Testis (tissue), 3 donors: Measurements from ENCODE around the gene CA10. TPM values are rescaled to one million over a fixed set of nuclear protein-coding genes. Genes with fewer than 3 reads are reported as not detected.

ENCODE experiments used
- DNase-seq: peaks from one replicate; pipeline ENCODE4 v3.0.0-alpha.2; 2019
- H3K27ac ChIP-seq, 2 donors: fragments of 200-600 bp; sonication (generic); one replicate each; pipeline ENCODE4 v1.5.1; 2019
- H3K27me3 ChIP-seq: fragments of 200-600 bp; sonication (generic); one replicate; pipeline ENCODE4 v1.5.1; 2019
- H3K36me3 ChIP-seq: fragments of 200-600 bp; sonication (generic); one replicate; pipeline ENCODE4 v1.5.1; 2017; ENCODE audit warnings: low read depth; ENCODE audit errors: missing control alignments
- H3K4me1 ChIP-seq: fragments of 200-600 bp; sonication (generic); one replicate; pipeline ENCODE4 v1.5.1; 2019
- H3K4me3 ChIP-seq, 2 donors: fragments of 200-600 bp; sonication (generic); one replicate each; pipeline ENCODE4 v1.5.1; 2017 to 2019
- H3K9me3 ChIP-seq: fragments of 200-600 bp; sonication (generic); one replicate; pipeline ENCODE4 v1.5.1; 2017
- POLR2A ChIP-seq: fragments of 450-650 bp; IDR thresholded peaks from one replicate; pipeline ENCODE4 v1.6.1; 2017; ENCODE audit warnings: antibody characterized with exemption, mild to moderate bottlenecking, moderate library complexity
- WGBS, 2 donors: methylation state at CpG; one replicate each; pipeline ENCODE4 v1.1.5; 2018; 5-methylcytosine and 5-hydroxymethylcytosine counted together
- intact Hi-C: fragments of 100-400 bp; cut with DNase I; formaldehyde crosslinking; loops from one replicate; pipeline ENCODE4 v1.15.1; 2023; ENCODE audit warnings: low total_unique reads
- polyA plus RNA-seq: library from polyadenylated mRNA; stranded (reverse); fragments of 350-450 nt; fragmentation: Illumina TruSeq; extraction: RNeasy Lipid Tissue Mini Kit (QIAGEN cat#74804); gene quantifications from one replicate; pipeline ENCODE4 v1.2.3, GENCODE V29; 2014; ENCODE audit warnings: low read depth, low replicate concordance; ENCODE audit not compliant: insufficient read depth
- total RNA-seq, 2 donors: library from RNA; depleted of rRNA; stranded (reverse); fragments of >200 nt; gene quantifications; one replicate each; pipeline ENCODE4 v1.2.3, GENCODE V29; 2016
- TF ChIP-seq, protein P1 (sequence below), 3 experiments: fragments of 450-650 bp in 2 of 3; fragments of 200-600 bp in 1 of 3; sonication (generic) in 1 of 3; IDR thresholded peaks; one replicate each; pipeline ENCODE4 v1.5.1; 2016 to 2019; ENCODE audit warnings: antibody characterized with exemption in 3 of 3, mild to moderate bottlenecking in 2 of 3, moderate library complexity in 1 of 3

The CA10 gene
- total and polyA plus RNA-seq, 3 donors from 2014 or later: 5.0 to 30.7 (median 5.3) TPM

DNA sequence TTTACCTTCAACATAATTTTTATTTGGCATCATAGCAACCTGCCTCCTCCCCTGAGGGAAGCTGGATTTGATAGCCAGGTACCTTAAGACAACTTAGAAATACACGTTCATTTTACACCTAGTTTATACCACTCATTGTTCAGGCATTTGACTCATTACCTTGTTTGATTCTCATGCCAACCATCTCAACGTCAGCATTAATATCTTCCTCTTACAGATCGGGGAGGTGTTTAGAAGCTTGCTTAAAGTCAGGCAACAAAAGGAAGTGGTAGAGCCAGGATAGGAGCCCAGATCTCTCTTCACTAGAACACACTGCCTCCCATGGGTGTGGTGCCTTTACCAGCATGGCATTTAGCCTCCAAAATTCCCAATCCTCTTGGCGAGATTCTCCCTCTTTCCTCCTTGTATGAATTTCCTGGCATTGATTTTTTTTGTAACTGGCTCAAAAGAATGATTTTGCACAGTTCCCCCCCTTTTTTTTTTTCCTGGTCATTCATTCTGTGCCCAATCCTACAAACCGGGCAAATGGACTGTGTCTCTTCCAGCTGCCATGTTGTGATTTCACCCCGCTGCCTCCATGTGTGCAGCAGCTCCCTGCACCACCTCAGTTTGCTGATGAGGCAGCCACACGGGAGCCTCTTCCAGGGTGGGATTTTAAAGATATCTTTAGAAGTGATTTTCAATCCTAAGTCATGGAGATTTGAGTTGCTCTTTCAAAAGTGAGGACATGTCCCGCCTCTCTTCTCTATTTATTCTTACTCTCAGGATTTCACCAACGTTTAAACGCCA is 514.6 kb downstream of the CA10 start:
- intact Hi-C loops: no loop called here
- H3K27me3 ChIP-seq: no peaks in the 10 kb centered on the region
- DNase-seq: no peak
- H3K9me3 ChIP-seq: no peaks in the 10 kb centered on the region
- 80 to 85% methylated on average over 10 of the region's 10 CpGs for WGBS, 2 donors
- no peak overlapping the region for H3K4me3 ChIP-seq
- H3K36me3 ChIP-seq: no peaks in the 10 kb centered on the region
- H3K4me1 ChIP-seq: no peaks in the 10 kb centered on the region
- TF ChIP-seq POLR2A: no peak
- TF ChIP-seq, protein P1, sequence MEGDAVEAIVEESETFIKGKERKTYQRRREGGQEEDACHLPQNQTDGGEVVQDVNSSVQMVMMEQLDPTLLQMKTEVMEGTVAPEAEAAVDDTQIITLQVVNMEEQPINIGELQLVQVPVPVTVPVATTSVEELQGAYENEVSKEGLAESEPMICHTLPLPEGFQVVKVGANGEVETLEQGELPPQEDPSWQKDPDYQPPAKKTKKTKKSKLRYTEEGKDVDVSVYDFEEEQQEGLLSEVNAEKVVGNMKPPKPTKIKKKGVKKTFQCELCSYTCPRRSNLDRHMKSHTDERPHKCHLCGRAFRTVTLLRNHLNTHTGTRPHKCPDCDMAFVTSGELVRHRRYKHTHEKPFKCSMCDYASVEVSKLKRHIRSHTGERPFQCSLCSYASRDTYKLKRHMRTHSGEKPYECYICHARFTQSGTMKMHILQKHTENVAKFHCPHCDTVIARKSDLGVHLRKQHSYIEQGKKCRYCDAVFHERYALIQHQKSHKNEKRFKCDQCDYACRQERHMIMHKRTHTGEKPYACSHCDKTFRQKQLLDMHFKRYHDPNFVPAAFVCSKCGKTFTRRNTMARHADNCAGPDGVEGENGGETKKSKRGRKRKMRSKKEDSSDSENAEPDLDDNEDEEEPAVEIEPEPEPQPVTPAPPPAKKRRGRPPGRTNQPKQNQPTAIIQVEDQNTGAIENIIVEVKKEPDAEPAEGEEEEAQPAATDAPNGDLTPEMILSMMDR (IDR thresholded peaks at IDR 0.05): no peak
- no peak overlapping the region for H3K27ac ChIP-seq

DNA sequence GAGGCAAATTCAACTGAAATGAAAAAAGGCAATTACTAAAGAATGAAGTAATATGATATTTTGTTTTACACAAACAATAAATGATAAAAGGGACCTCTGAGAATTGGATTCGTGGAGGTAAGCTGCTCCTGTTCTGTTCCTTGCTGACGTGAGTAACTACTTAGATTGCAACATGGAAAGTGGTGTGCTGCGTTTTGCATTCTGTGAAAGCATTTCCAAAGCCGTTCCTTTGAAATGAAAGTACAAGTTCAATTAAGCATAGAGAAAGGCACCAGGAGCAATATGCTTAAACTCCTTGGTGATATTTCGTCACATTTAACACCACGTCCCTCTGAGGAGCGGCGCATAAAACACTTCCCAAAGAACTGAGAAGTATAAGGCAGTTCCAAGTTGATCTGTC is 516.5 kb downstream of the CA10 start:
- intact Hi-C loops: no loop called here

DNA sequence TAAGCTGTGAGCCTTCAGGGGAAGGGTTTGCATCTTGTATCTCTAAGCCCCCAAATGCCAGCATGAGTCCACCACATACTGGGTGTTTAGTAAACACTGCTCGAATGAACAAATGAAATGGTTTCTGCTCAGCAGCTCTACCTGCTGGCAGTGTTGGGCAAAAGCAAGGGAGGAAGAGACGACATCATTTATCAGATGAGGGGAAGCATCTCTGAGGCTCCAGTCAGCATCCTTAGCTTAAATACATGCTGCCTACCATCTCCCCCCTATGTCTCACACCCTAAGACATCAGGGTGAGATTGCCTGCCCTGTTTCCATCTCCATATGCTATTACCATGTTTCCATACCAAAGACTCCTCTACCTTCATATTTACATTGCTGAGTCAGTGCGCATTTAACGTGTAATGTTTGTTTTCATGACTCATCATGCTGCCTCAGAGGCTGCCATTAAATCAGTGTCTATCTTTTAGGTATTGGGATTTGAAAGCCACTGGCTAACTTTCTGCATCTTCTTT is 518.3 kb downstream of the CA10 start:
- 55 to 61% methylated on average over 4 of the region's 4 CpGs for WGBS, 2 donors
- Histone ChIP-seq H3K9me3 (no peaks in the 10 kb centered on the region), H3K27me3 (no peaks in the 10 kb centered on the region), H3K4me3 (no peak overlapping the region), H3K4me1 (no peaks in the 10 kb centered on the region), H3K36me3 (no peaks in the 10 kb centered on the region), H3K27ac (no peak overlapping the region)
- DNase-seq: peak; percentile 23
- intact Hi-C loops: no loop called here
- TF ChIP-seq POLR2A: no peak
- TF ChIP-seq, protein P1 (IDR thresholded peaks at IDR 0.05): peak in 1 of 3 experiments; percentile 41

More for the DNA sequence above, 516.5 kb downstream of the CA10 start:
- Histone ChIP-seq H3K27me3 (no peaks in the 10 kb centered on the region), H3K9me3 (no peaks in the 10 kb centered on the region), H3K27ac (no peak overlapping the region), H3K4me3 (no peak overlapping the region), H3K36me3 (no peaks in the 10 kb centered on the region), H3K4me1 (no peaks in the 10 kb centered on the region)
- no peak for DNase-seq
- TF ChIP-seq, protein P1 (IDR thresholded peaks at IDR 0.05): no peak
- no peak for TF ChIP-seq POLR2A
- WGBS, 2 donors: 77 to 78% methylated on average over 8 of the region's 8 CpGs

DNA sequence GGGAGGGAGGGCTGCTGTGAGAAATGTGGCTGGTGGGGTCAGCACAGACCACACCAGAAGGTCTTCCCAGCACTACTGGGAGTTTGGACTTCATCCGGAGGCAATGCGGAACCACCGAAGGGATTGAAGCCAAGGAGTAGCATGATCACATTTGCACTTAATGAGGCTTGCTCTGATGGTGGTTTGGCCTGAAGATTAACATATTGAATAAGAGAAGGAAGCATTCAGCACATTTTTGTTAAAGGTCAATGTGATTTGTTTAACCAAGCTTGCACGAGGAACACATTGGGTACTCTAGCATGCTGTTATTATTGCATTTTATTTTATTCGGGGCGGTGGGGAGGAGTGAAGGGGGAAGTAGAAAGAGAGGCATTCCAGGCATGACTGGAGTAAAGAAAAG is 519.5 kb downstream of the CA10 start:
- Histone ChIP-seq H3K36me3 (no peaks in the 10 kb centered on the region), H3K9me3 (no peaks in the 10 kb centered on the region), H3K4me1 (no peaks in the 10 kb centered on the region), H3K27me3 (no peaks in the 10 kb centered on the region), H3K4me3 (no peak overlapping the region), H3K27ac (no peak overlapping the region)
- intact Hi-C loops: no loop called here
- WGBS, 2 donors: 54 to 70% methylated on average over 6 of the region's 6 CpGs
- no peak for DNase-seq
- TF ChIP-seq POLR2A: no peak
- TF ChIP-seq, protein P1 (IDR thresholded peaks at IDR 0.05): no peak
